ENCODE measurements around the gene RBM33.

Gene RBM33

GRCh38 chr7:155674556-155674955 lies 30.1 kb downstream of the RBM33 start:
- no peak for TF ChIP-seq Cebpa-rat (IDR thresholded peaks at IDR 0.05)
- peaks cover 26 to 42% (median 31%) of the 10 kb centered on the region in 10 experiments for H3K4me1 ChIP-seq
- peak overlapping the region in 1 of 11 experiments; percentile 3; a peak in 1 of 22 replicates for H3K27ac ChIP-seq
- peaks cover 58 to 93% (median 72%) of the 10 kb centered on the region in 11 experiments for H4K20me1 ChIP-seq
- H3K9ac ChIP-seq, result no peak overlapping the region
- no peak overlapping the region for H3K4me2 ChIP-seq
- no peak overlapping the region for H3K4me3 ChIP-seq
- peaks cover 36 to 75% (median 56%) of the 10 kb centered on the region in 11 experiments for H3K36me3 ChIP-seq
- no peaks in the 10 kb centered on the region for H3K9me3 ChIP-seq (replicated peaks in 1 of 11)
- no peaks in the 10 kb centered on the region for H3K27me3 ChIP-seq

- H3K27ac ChIP-seq, result peak overlapping the region in 9 of 11 experiments; percentile 18 to 70 (median 43); a peak in 13 of 22 replicates
- peak overlapping the region in 1 of 10 experiments; percentile 9; a peak in 1 of 20 replicates for H3K4me3 ChIP-seq
- H3K4me1 ChIP-seq, result peaks cover 22 to 35% (median 25%) of the 10 kb centered on the region in 10 experiments
- TF ChIP-seq Cebpa-rat (IDR thresholded peaks at IDR 0.05), result no peak
- peaks cover 43 to 91% (median 57%) of the 10 kb centered on the region in 11 experiments for H4K20me1 ChIP-seq
- no peaks in the 10 kb centered on the region for H3K9me3 ChIP-seq (replicated peaks in 1 of 11)
- no peaks in the 10 kb centered on the region for H3K27me3 ChIP-seq
- peaks cover 40 to 75% (median 60%) of the 10 kb centered on the region in 11 experiments for H3K36me3 ChIP-seq
- H3K4me2 ChIP-seq, result peak overlapping the region; percentile 39 to 87 (median 72)
- peak overlapping the region in 6 of 11 experiments; percentile 3 to 59 (median 40); a peak in 8 of 22 replicates for H3K9ac ChIP-seq
Measured at GRCh38 chr7:155676052-155676451, 31.6 kb downstream of the RBM33 start.

GRCh38 chr7:155677688-155678087 lies 33.2 kb downstream of the RBM33 start:
- H3K27ac ChIP-seq, result peak overlapping the region in 4 of 11 experiments; percentile 63 to 70 (median 68); a peak in 6 of 22 replicates

GRCh38 chr7:155680124-155680523 lies 35.7 kb downstream of the RBM33 start:
- Histone ChIP-seq H3K27ac (no peak overlapping the region), H3K9ac (no peak overlapping the region), H3K9me3 (replicated peaks in 1 of 11) (peaks cover under 1 to 12% (median 10%) of the 10 kb centered on the region in 11 experiments; a peak in 19 of 22 replicates), H3K4me3 (no peak overlapping the region), H3K4me2 (no peak overlapping the region), H4K20me1 (peaks cover 22 to 95% (median 56%) of the 10 kb centered on the region in 11 experiments; a peak in 21 of 22 replicates), H3K27me3 (no peaks in the 10 kb centered on the region), H3K36me3 (peaks cover 65 to 90% (median 79%) of the 10 kb centered on the region in 11 experiments), H3K4me1 (peaks cover 22 to 36% (median 25%) of the 10 kb centered on the region in 10 experiments)
- TF ChIP-seq Cebpa-rat (IDR thresholded peaks at IDR 0.05), result no peak

More at GRCh38 chr7:155677688-155678087, 33.2 kb downstream of the RBM33 start:
- peaks cover 33 to 89% (median 45%) of the 10 kb centered on the region in 11 experiments; a peak in 21 of 22 replicates for H4K20me1 ChIP-seq
- no peak overlapping the region for H3K4me3 ChIP-seq
- no peaks in the 10 kb centered on the region for H3K9me3 ChIP-seq (replicated peaks in 1 of 11)
- H3K4me1 ChIP-seq, result peaks cover 22 to 36% (median 25%) of the 10 kb centered on the region in 10 experiments
- H3K9ac ChIP-seq, result no peak overlapping the region
- H3K36me3 ChIP-seq, result peaks cover 55 to 84% (median 73%) of the 10 kb centered on the region in 11 experiments
- no peaks in the 10 kb centered on the region for H3K27me3 ChIP-seq
- TF ChIP-seq Cebpa-rat (IDR thresholded peaks at IDR 0.05), result no peak
- peak overlapping the region in 5 of 11 experiments; percentile 68 to 87 (median 71); a peak in 5 of 22 replicates for H3K4me2 ChIP-seq

- Histone ChIP-seq H3K27me3 (no peaks in the 10 kb centered on the region), H3K9me3 (replicated peaks in 1 of 11) (peaks cover 8 to 19% (median 17%) of the 10 kb centered on the region in 11 experiments), H3K36me3 (peaks cover 72 to 93% (median 85%) of the 10 kb centered on the region in 11 experiments), H3K9ac (no peak overlapping the region), H3K27ac (no peak overlapping the region), H3K4me3 (no peak overlapping the region), H4K20me1 (peaks cover 15 to 95% (median 51%) of the 10 kb centered on the region in 11 experiments; a peak in 21 of 22 replicates), H3K4me1 (peaks cover 16 to 30% (median 18%) of the 10 kb centered on the region in 10 experiments), H3K4me2 (no peak overlapping the region)
- no peak for TF ChIP-seq Cebpa-rat (IDR thresholded peaks at IDR 0.05)
Measured at GRCh38 chr7:155680864-155681263, 36.4 kb downstream of the RBM33 start.

- TF ChIP-seq Cebpa-rat (IDR thresholded peaks at IDR 0.05), result no peak
- no peak overlapping the region for H3K27ac ChIP-seq
- H3K36me3 ChIP-seq, result peaks cover 79 to 99% (median 92%) of the 10 kb centered on the region in 11 experiments
- H4K20me1 ChIP-seq, result peaks cover 8 to 91% (median 43%) of the 10 kb centered on the region in 11 experiments; a peak in 19 of 22 replicates
- no peak overlapping the region for H3K4me3 ChIP-seq
- H3K27me3 ChIP-seq, result no peaks in the 10 kb centered on the region
- H3K4me2 ChIP-seq, result no peak overlapping the region
- H3K9me3 ChIP-seq (replicated peaks in 1 of 11), result peaks cover 15 to 26% (median 24%) of the 10 kb centered on the region in 11 experiments
- peaks cover 8 to 22% (median 10%) of the 10 kb centered on the region in 10 experiments for H3K4me1 ChIP-seq
- H3K9ac ChIP-seq, result no peak overlapping the region
Measured at GRCh38 chr7:155681663-155682062, 37.2 kb downstream of the RBM33 start.

GRCh38 chr7:155682484-155682883 lies 38.0 kb downstream of the RBM33 start:
- H3K9ac ChIP-seq, result no peak overlapping the region
- TF ChIP-seq Cebpa-rat (IDR thresholded peaks at IDR 0.05), result no peak
- no peaks in the 10 kb centered on the region for H3K27me3 ChIP-seq
- no peak overlapping the region for H3K4me3 ChIP-seq
- no peak overlapping the region for H3K27ac ChIP-seq
- peaks cover 4 to 83% (median 34%) of the 10 kb centered on the region in 11 experiments; a peak in 18 of 22 replicates for H4K20me1 ChIP-seq
- peaks cover under 1 to 14% (median 2%) of the 10 kb centered on the region in 10 experiments; a peak in 13 of 20 replicates for H3K4me1 ChIP-seq
- peaks cover 79 to 92% (median 86%) of the 10 kb centered on the region in 11 experiments for H3K36me3 ChIP-seq
- no peak overlapping the region for H3K4me2 ChIP-seq
- peaks cover 15 to 30% (median 26%) of the 10 kb centered on the region in 11 experiments for H3K9me3 ChIP-seq (replicated peaks in 1 of 11)

GRCh38 chr7:155683098-155683497 lies 38.6 kb downstream of the RBM33 start:
- Histone ChIP-seq H3K27ac (no peak overlapping the region), H3K4me2 (no peak overlapping the region), H3K27me3 (no peaks in the 10 kb centered on the region), H3K4me1 (peaks cover 0 to 14% (median 0%) of the 10 kb centered on the region in 10 experiments; a peak in 3 of 20 replicates), H4K20me1 (peaks cover 0 to 82% (median 32%) of the 10 kb centered on the region in 11 experiments; a peak in 16 of 22 replicates), H3K9me3 (replicated peaks in 1 of 11) (peaks cover 15 to 34% (median 26%) of the 10 kb centered on the region in 11 experiments), H3K36me3 (peaks cover 76 to 91% (median 81%) of the 10 kb centered on the region in 11 experiments), H3K4me3 (no peak overlapping the region), H3K9ac (0 out of 22 replicates have a peak overlapping the region, but pooled peaks of 1 of the 11 experiments have one; percentile 38)
- no peak for TF ChIP-seq Cebpa-rat (IDR thresholded peaks at IDR 0.05)

- Histone ChIP-seq H3K27me3 (no peaks in the 10 kb centered on the region), H3K4me1 (peaks cover 0 to 14% (median 0%) of the 10 kb centered on the region in 10 experiments; a peak in 3 of 20 replicates), H3K36me3 (peaks cover 72 to 91% (median 77%) of the 10 kb centered on the region in 11 experiments), H3K9ac (0 out of 22 replicates have a peak overlapping the region, but pooled peaks of 1 of the 11 experiments have one; percentile 38), H3K9me3 (replicated peaks in 1 of 11) (peaks cover 15 to 39% (median 26%) of the 10 kb centered on the region in 11 experiments), H3K4me3 (no peak overlapping the region), H4K20me1 (peaks cover 0 to 83% (median 32%) of the 10 kb centered on the region in 11 experiments; a peak in 16 of 22 replicates), H3K27ac (no peak overlapping the region), H3K4me2 (no peak overlapping the region)
- no peak for TF ChIP-seq Cebpa-rat (IDR thresholded peaks at IDR 0.05)
Measured at GRCh38 chr7:155683714-155684113, 39.3 kb downstream of the RBM33 start.
